NT2/D1 (cell line): ENCODE measurements around the gene MCF2L.

Experiments
- DNase-seq: peaks from one replicate; pipeline ENCODE4 v3.0.0-alpha.2; 2011; ENCODE audit warnings: low read depth, low spot score
- H3K27me3 ChIP-seq: 2 replicates; pipeline ENCODE4 v1.6.0; 2011; ENCODE audit warnings: mild to moderate bottlenecking; ENCODE audit not compliant: insufficient read length, insufficient read depth
- H3K36me3 ChIP-seq: 2 replicates; pipeline ENCODE4 v1.6.1; 2011; ENCODE audit warnings: mild to moderate bottlenecking, low read length, mixed read lengths; ENCODE audit not compliant: insufficient read depth, insufficient read length
- H3K4me1 ChIP-seq: 2 replicates; pipeline ENCODE4 v1.5.1; 2011; ENCODE audit not compliant: insufficient read depth, insufficient read length
- H3K4me3 ChIP-seq: 2 replicates; pipeline ENCODE4 v1.5.1; 2011; ENCODE audit warnings: low read depth; ENCODE audit not compliant: insufficient read length
- H3K9ac ChIP-seq: 2 replicates; pipeline ENCODE4 v1.6.0; 2011; ENCODE audit warnings: low read depth; ENCODE audit not compliant: insufficient read length
- H3K9me3 ChIP-seq: 2 replicates; pipeline ENCODE4 v1.5.1; 2011; ENCODE audit warnings: mild to moderate bottlenecking, low read length; ENCODE audit not compliant: insufficient read depth
- SUZ12 ChIP-seq: IDR thresholded peaks from 2 replicates; pipeline ENCODE4 v1.6.1; 2011; ENCODE audit not compliant: insufficient read length, insufficient read depth; ENCODE audit errors: extremely low read depth
- YY1 ChIP-seq: IDR thresholded peaks from 2 replicates; pipeline ENCODE4 v1.6.1; 2011; ENCODE audit not compliant: insufficient read length, insufficient read depth
- ZNF274 ChIP-seq: IDR thresholded peaks from 2 replicates; pipeline ENCODE4 v1.6.1; 2011; ENCODE audit warnings: mild to moderate bottlenecking, low read depth, low read length

The MCF2L gene

GRCh38 chr13:113116206-113116800, 147.3 kb downstream of the MCF2L start:
- Histone ChIP-seq H3K36me3 (no peaks in the 10 kb centered on the region), H3K27me3 (no peaks in the 10 kb centered on the region), H3K4me1 (no peaks in the 10 kb centered on the region), H3K9me3 (no peaks in the 10 kb centered on the region; the same call in 1 of the 2 replicates), H3K4me3 (no peak overlapping the region), H3K9ac (no peak overlapping the region)
- no peak for TF ChIP-seq YY1
- no peak for TF ChIP-seq ZNF274
- TF ChIP-seq SUZ12: no peak
- DNase-seq: no peak

DNA sequence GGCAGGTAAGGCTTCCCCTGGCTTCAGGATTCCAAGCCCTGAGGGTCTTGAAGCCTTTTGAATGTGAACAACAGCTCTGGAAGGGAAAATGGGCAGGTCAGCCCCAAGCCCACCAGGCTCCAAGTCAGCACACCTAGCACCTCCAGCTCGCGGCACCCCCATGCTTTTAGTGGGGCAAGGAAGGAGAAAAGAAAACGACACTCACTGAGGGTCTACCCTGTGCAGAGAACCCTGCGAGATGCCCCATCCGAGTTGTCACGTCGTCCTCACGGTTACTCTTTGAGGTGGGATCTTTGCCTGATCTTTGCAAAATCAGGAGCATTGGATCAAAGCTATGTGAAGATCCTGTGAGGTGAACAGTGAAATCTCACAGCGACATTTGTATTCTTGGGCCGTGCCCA, 147.9 kb downstream of the MCF2L start:
- Histone ChIP-seq H3K9me3 (no peaks in the 10 kb centered on the region; the same call in 1 of the 2 replicates), H3K9ac (no peak overlapping the region), H3K27me3 (no peaks in the 10 kb centered on the region), H3K4me3 (no peak overlapping the region), H3K36me3 (no peaks in the 10 kb centered on the region), H3K4me1 (no peaks in the 10 kb centered on the region)
- TF ChIP-seq YY1 (no peak), ZNF274 (no peak), SUZ12 (no peak)
- DNase-seq: no peak

DNA sequence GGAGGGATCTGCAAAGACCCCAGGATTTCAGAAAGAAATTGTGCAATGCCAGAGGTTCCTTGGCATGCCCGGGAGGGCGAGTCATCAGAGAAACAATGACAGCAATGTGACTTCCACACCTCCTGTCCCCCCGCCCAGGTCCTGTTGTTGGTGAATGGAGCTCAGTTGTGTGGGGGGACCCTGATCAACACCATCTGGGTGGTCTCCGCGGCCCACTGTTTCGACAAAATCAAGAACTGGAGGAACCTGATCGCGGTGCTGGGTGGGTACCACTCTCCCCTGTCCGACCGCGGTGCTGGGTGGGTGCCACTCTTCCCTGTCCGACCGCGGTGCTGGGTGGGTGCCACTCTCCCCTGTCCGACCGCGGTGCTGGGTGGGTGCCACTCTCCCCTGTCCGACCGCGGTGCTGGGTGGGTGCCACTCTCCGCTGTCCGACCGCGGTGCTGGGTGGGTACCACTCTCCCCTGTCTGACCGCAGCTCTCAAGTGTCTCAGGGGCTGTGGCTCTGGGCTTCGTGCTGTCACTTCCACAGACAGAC, 148.4 kb downstream of the MCF2L start:
- Histone ChIP-seq H3K4me1 (no peaks in the 10 kb centered on the region), H3K9me3 (no peaks in the 10 kb centered on the region; the same call in 1 of the 2 replicates), H3K9ac (no peak overlapping the region), H3K4me3 (no peak overlapping the region), H3K27me3 (no peaks in the 10 kb centered on the region), H3K36me3 (no peaks in the 10 kb centered on the region)
- DNase-seq: no peak
- TF ChIP-seq SUZ12 (no peak), ZNF274 (no peak), YY1 (no peak)

- Histone ChIP-seq H3K36me3 (no peaks in the 10 kb centered on the region), H3K4me3 (no peak overlapping the region), H3K9me3 (no peaks in the 10 kb centered on the region; the same call in 1 of the 2 replicates), H3K4me1 (peaks cover 4% of the 10 kb centered on the region), H3K27me3 (no peaks in the 10 kb centered on the region), H3K9ac (no peak overlapping the region)
- DNase-seq: no peak
- no peak for TF ChIP-seq SUZ12
- no peak for TF ChIP-seq YY1
- TF ChIP-seq ZNF274: no peak
Observed at GRCh38 chr13:113117911-113118260, 148.9 kb downstream of the MCF2L start.

GRCh38 chr13:113118261-113119021, 149.4 kb downstream of the MCF2L start:
- no peaks in the 10 kb centered on the region for H3K36me3 ChIP-seq
- H3K4me1 ChIP-seq: peaks cover 9% of the 10 kb centered on the region
- H3K4me3 ChIP-seq: no peak overlapping the region
- H3K9ac ChIP-seq: no peak overlapping the region
- no peak for DNase-seq
- TF ChIP-seq ZNF274: no peak
- TF ChIP-seq SUZ12: no peak
- no peak for TF ChIP-seq YY1
- no peaks in the 10 kb centered on the region for H3K27me3 ChIP-seq
- no peaks in the 10 kb centered on the region; the same call in 1 of the 2 replicates for H3K9me3 ChIP-seq

DNA sequence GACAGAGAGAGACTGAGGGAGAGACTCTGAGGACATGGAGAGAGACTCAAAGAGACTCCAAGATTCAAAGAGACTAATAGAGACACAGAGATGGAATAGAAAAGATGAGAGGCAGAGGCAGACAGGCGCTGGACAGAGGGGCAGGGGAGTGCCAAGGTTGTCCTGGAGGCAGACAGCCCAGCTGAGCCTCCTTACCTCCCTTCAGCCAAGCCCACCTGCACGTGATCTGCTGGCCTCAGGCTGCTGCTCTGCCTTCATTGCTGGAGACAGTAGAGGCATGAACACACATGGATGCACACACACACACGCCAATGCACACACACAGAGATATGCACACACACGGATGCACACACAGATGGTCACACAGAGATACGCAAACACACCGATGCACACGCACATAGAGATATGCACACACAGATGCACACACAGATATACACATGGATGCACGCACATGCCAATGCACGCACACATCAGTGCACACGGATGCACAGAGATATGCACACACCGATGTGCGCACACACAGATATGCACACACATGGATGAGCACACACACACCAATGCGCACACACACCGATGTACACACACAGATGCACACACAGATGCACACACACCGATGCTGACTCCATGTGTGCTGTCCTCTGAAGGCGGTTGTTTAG, 150.3 kb downstream of the MCF2L start:
- H3K4me1 ChIP-seq: peaks cover 12% of the 10 kb centered on the region
- no peak for DNase-seq
- H3K36me3 ChIP-seq: no peaks in the 10 kb centered on the region
- H3K9me3 ChIP-seq: no peaks in the 10 kb centered on the region; the same call in 1 of the 2 replicates
- no peak overlapping the region for H3K9ac ChIP-seq
- no peak for TF ChIP-seq YY1
- no peak overlapping the region for H3K4me3 ChIP-seq
- no peaks in the 10 kb centered on the region for H3K27me3 ChIP-seq

GRCh38 chr13:113119822-113120189, 150.8 kb downstream of the MCF2L start:
- no peaks in the 10 kb centered on the region for H3K36me3 ChIP-seq
- no peak for TF ChIP-seq SUZ12
- no peak for TF ChIP-seq YY1
- TF ChIP-seq ZNF274: no peak
- no peak overlapping the region for H3K4me3 ChIP-seq
- no peak overlapping the region for H3K9ac ChIP-seq
- DNase-seq: no peak
- no peaks in the 10 kb centered on the region; the same call in 1 of the 2 replicates for H3K9me3 ChIP-seq
- H3K4me1 ChIP-seq: peaks cover 14% of the 10 kb centered on the region
- H3K27me3 ChIP-seq: no peaks in the 10 kb centered on the region
